Measurements from ENCODE around the gene MYG1.
"Not testable (repeated sequence)": the region's sequence is repeated elsewhere in the genome, so short reads cannot be mapped to it uniquely, and the experiment has no call there.

MYG1 gene

GRCh38 chr12:53328043-53328435, 28.5 kb downstream of the MYG1 start:
- no peak for DNase-seq

GRCh38 chr12:53330671-53331070, 31.2 kb downstream of the MYG1 start:
- no peak for DNase-seq

GRCh38 chr12:53332339-53332738, 32.8 kb downstream of the MYG1 start:
- not testable (repeated sequence) for DNase-seq

- no peak for DNase-seq
Measured at GRCh38 chr12:53332744-53333143, 33.2 kb downstream of the MYG1 start.

- DNase-seq: no peak
Measured at GRCh38 chr12:53333289-53333688, 33.8 kb downstream of the MYG1 start.

GRCh38 chr12:53333845-53334244, 34.4 kb downstream of the MYG1 start:
- no peak for DNase-seq

- no peak for DNase-seq
Measured at GRCh38 chr12:53334822-53335221, 35.3 kb downstream of the MYG1 start.

- peak; percentile 19 to 55 for DNase-seq
Measured at GRCh38 chr12:53336181-53336681, 36.7 kb downstream of the MYG1 start, which contains the start of gene SP7. TSS of gene SP7 (minus strand) at chr12:53336354. CDS start at chr12:53335646, 708 bp downstream.

GRCh38 chr12:53338017-53338416, 38.5 kb downstream of the MYG1 start:
- DNase-seq: no peak

- DNase-seq: no peak
Measured at GRCh38 chr12:53338916-53339315, 39.4 kb downstream of the MYG1 start.

GRCh38 chr12:53340398-53340797, 40.9 kb downstream of the MYG1 start:
- DNase-seq: no peak

GRCh38 chr12:53343449-53343848, 44.0 kb downstream of the MYG1 start:
- no peak for DNase-seq

- DNase-seq: no peak
Measured at GRCh38 chr12:53343969-53344368, 44.5 kb downstream of the MYG1 start.

- DNase-seq: no peak
Measured at GRCh38 chr12:53344487-53344823, 45.0 kb downstream of the MYG1 start.

- DNase-seq: peak; percentile 68 to 81
Measured at GRCh38 chr12:53344824-53345485, 45.5 kb downstream of the MYG1 start.

- no peak for DNase-seq
Measured at GRCh38 chr12:53345486-53346188, 46.1 kb downstream of the MYG1 start.

- DNase-seq: no peak
Measured at GRCh38 chr12:53346491-53346890, 47.0 kb downstream of the MYG1 start.

- DNase-seq: no peak
Measured at GRCh38 chr12:53347905-53348304, 48.4 kb downstream of the MYG1 start.

- peak; percentile 22 to 84 for DNase-seq
Measured at GRCh38 chr12:53352331-53353256, 53.1 kb downstream of the MYG1 start.

GRCh38 chr12:53353257-53353655, 53.8 kb downstream of the MYG1 start:
- DNase-seq: no peak

- no peak for DNase-seq
Measured at GRCh38 chr12:53355121-53355520, 55.6 kb downstream of the MYG1 start.
